Hematopoietic multipotent progenitor cell treated with erythropoietin and hydrocortisone succinate and interleukin-3 and kit ligand, for 17 days (in vitro differentiated cells): ENCODE results near the gene SPACDR.
"Not testable (repeated sequence)": the region's sequence is repeated elsewhere in the genome, so short reads cannot be mapped to it uniquely, and the experiment has no call there.

Experiments
- DNase-seq: peaks from one replicate; pipeline ENCODE4 v3.0.0-alpha.2; 2015; ENCODE audit warnings: low spot score

Gene SPACDR

GRCh38 chr7:100464210-100464660 is at the start of gene SPACDR:
Gene SPACDR (minus strand): TSS chr7:100464260. CDS start chr7:100464025, 235 bp downstream.
- no peak for DNase-seq

- peak; percentile 45 for DNase-seq
Observed at GRCh38 chr7:100513212-100513810, 49.3 kb upstream of the SPACDR start.

- DNase-seq = peak; percentile 20
Observed at GRCh38 chr7:100510437-100511239, 46.6 kb upstream of the SPACDR start.

- no peak for DNase-seq
Observed at GRCh38 chr7:100509231-100509630, 45.2 kb upstream of the SPACDR start.

GRCh38 chr7:100506356-100506923 is 42.4 kb upstream of the SPACDR start:
- DNase-seq = no peak

GRCh38 chr7:100504887-100505611 is 41.0 kb upstream of the SPACDR start:
- no peak for DNase-seq

- not testable (repeated sequence) for DNase-seq
Observed at GRCh38 chr7:100504031-100504430, 40.0 kb upstream of the SPACDR start.

GRCh38 chr7:100500743-100501142 is 36.7 kb upstream of the SPACDR start:
- DNase-seq = not testable (repeated sequence)

GRCh38 chr7:100496509-100496908 is 32.4 kb upstream of the SPACDR start:
- DNase-seq = no peak

- DNase-seq = peak; percentile 33
Observed at GRCh38 chr7:100493476-100494264, 29.6 kb upstream of the SPACDR start.

GRCh38 chr7:100492738-100493475 is 28.8 kb upstream of the SPACDR start:
- no peak for DNase-seq

GRCh38 chr7:100491192-100491578 is 27.1 kb upstream of the SPACDR start:
- no peak for DNase-seq

- DNase-seq = no peak
Observed at GRCh38 chr7:100490483-100491191, 26.6 kb upstream of the SPACDR start.

GRCh38 chr7:100489824-100490223 is 25.8 kb upstream of the SPACDR start:
- DNase-seq = no peak

- no peak for DNase-seq
Observed at GRCh38 chr7:100489121-100489520, 25.1 kb upstream of the SPACDR start.

- no peak for DNase-seq
Observed at GRCh38 chr7:100488333-100489095, 24.5 kb upstream of the SPACDR start.

- DNase-seq = no peak
Observed at GRCh38 chr7:100486753-100487446, 22.8 kb upstream of the SPACDR start.

- no peak for DNase-seq
Observed at GRCh38 chr7:100486111-100486636, 22.1 kb upstream of the SPACDR start.

- DNase-seq = no peak
Observed at GRCh38 chr7:100485471-100485876, 21.4 kb upstream of the SPACDR start.
